Effector CD4-positive, alpha-beta T cell (primary cell): ENCODE data around the gene ABCB6.

Experiments used
- DNase-seq: peaks from one replicate; pipeline ENCODE4 v3.0.0-alpha.2; 2020

ABCB6 gene

DNA sequence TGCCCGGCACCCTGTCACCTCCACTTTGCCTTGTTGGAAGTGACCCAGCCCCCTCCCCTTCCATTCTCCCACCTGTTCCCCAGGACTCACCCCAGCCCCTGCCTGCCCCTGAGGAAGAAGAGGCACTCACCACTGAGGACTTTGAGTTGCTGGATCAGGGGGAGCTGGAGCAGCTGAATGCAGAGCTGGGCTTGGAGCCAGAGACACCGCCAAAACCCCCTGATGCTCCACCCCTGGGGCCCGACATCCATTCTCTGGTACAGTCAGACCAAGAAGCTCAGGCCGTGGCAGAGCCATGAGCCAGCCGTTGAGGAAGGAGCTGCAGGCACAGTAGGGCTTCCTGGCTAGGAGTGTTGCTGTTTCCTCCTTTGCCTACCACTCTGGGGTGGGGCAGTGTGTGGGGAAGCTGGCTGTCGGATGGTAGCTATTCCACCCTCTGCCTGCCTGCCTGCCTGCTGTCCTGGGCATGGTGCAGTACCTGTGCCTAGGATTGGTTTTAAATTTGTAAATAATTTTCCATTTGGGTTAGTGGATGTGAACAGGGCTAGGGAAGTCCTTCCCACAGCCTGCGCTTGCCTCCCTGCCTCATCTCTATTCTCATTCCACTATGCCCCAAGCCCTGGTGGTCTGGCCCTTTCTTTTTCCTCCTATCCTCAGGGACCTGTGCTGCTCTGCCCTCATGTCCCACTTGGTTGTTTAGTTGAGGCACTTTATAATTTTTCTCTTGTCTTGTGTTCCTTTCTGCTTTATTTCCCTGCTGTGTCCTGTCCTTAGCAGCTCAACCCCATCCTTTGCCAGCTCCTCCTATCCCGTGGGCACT lies 36.2 kb downstream of the ABCB6 start:
- no peak for DNase-seq

DNA sequence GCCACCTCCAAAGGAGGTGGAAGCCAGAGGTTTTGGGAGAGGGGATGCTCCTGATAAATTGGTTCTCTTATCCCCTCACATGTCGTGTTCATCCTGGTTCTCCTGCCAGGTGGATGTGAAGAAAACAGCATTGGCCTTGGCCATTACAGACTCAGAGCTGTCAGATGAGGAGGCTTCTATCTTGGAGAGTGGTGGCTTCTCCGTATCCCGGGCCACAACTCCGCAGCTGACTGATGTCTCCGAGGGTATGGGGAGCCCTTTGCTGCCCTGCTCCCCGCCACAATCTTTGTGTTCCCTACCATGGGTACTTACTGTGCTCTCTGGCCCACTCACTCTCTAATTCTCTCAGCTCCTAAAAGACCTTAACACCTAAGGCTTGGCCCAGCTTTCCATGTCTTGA lies 37.2 kb downstream of the ABCB6 start:
- no peak for DNase-seq

- DNase-seq = no peak
These were observed 37.8 kb downstream of the ABCB6 start for GRCh38 chr2:219180961-219181360.

GRCh38 chr2:219179601-219180465 lies 38.9 kb downstream of the ABCB6 start:
- no peak for DNase-seq

- DNase-seq = peak; percentile 28
These were observed 40.2 kb downstream of the ABCB6 start for GRCh38 chr2:219178377-219179175.

- DNase-seq = peak; percentile 75
These were observed 41.0 kb downstream of the ABCB6 start, which contains the start of gene RETREG2 for GRCh38 chr2:219177552-219178376. RETREG2 (plus strand) TSS chr2:219178275; CDS start chr2:219178353, 78 bp downstream.

GRCh38 chr2:219176818-219177551 lies 41.8 kb downstream of the ABCB6 start, which contains the start of gene CNPPD1:
CNPPD1 (minus strand) TSS chr2:219176925; CDS start chr2:219176828, 97 bp downstream.
- DNase-seq = peak; percentile 79

DNA sequence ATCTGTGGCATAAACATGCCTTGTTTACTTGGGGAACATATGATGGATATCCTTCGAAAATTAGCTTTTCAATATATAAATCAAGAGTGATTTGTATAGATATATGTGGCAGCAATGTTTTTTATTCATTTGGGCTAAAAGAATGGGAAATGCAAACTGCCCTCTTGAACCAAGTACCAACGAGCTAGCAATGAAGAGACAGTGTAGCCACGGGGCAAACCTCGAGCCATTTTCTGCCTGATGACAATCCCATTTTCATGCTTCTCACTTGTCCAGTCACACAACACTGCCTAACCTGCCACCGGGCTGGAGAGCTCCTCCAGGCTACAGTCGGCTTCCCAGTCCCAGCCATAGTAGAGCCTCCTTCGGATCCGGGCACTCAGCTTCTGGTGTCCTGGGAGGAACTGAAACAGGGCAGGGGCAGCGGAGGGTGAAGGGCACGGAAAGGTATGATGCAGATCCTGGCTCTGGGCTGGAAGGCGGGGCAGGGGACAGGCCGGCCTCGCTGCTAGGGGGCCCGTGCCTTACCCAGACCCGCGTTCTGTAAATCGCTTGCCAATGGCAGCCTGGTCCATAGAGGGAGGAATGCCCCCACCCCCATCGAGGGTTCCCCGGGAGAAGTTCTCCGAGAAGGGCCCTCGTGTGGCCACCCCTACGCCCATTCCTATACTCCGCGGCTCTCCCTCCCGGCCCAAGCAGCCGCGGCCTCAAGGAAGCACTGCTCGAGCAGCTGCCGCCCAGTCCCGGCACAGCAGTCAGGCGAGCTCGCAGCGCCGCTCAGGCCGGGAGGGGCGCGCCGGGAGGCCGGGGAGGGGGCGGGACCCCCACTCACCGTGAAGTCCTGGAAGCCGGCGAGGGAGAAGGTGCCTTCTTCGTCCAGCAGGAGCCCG lies 42.6 kb downstream of the ABCB6 start:
- DNase-seq = no peak

DNA sequence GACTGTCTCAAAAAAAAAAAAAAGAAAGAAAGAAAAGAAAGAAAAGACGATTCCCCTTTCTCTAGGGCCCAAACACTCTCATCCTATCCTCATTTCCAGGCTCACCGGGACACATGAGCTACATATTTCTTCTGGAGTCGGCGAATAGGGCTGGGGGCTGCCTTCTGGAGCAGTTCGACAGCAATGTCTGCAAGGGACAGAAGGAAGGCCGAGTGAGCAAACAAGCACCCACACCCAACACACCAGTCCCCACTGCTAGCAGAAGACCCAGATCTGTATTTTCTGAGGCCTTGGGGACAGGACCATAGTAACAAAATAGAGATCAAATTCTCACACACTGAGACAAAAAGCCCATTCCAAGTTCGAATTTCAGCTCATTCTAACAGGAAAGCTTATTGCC lies 43.3 kb downstream of the ABCB6 start:
- DNase-seq = no peak

DNA sequence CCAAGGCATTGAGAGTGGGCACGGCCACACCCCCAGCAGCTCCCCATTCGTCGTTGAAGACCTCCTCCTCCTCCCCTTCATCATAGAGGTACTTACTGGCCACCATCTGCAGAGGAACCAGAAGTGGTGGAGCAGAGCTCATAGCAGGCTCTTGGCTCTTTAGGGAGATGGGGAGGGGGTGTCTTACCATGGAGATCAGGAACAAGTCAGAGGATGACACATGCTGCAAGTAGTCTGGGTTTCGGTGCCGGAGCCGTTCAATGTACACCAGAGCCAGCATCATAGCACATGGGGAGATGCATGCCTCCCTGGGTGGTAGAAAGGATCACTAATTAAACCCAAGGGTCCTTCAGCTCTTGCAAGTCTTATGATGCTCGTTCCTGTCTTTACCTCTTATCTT lies 44.0 kb downstream of the ABCB6 start:
- no peak for DNase-seq

GRCh38 chr2:219174146-219174545 lies 44.6 kb downstream of the ABCB6 start:
- no peak for DNase-seq

GRCh38 chr2:219173176-219173575 lies 45.6 kb downstream of the ABCB6 start:
- DNase-seq = no peak

- no peak for DNase-seq
These were observed 46.3 kb downstream of the ABCB6 start for GRCh38 chr2:219172231-219173154.

- no peak for DNase-seq
These were observed 47.5 kb downstream of the ABCB6 start for GRCh38 chr2:219171231-219171651.

DNA sequence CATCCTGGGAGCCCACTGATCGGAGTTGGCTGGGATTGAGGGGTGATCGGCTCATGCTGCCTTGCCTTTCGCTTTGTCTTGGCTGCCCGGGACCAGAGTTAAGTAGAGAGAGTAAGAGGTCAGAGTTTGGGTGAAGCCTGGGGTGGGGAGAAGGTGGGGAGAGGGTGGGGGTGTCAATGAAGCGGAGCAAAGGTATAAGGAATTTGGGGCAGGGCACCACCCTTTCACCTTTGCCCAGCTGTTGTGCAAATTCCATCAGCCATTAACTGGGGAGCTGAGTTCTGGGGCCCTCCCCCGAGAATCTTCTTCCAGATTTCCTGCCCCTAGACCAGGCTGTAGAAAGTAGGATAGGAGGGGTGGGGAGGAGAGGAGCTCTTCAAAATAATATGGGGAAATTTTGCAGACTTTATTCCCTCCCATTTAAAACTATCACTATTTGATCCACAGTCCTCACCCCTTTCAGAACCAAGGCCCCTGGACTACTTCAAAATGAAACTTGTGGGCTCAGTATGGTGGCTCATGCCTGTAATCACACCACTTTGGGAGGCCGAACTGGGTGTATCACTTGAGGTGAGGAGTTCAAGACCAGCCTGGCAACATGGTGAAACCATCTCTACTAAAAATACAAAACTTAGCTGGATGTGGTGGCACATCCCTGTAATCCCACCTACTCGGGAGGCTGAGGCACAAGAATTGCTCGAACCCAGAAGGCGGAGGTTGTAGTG lies 48.7 kb downstream of the ABCB6 start, which contains the start of gene SLC23A3:
Gene SLC23A3, minus strand, starts transcription at position 100 of the 725 bp plus-strand sequence. Its CDS starts 45 bp downstream, at position 55.
- no peak for DNase-seq

DNA sequence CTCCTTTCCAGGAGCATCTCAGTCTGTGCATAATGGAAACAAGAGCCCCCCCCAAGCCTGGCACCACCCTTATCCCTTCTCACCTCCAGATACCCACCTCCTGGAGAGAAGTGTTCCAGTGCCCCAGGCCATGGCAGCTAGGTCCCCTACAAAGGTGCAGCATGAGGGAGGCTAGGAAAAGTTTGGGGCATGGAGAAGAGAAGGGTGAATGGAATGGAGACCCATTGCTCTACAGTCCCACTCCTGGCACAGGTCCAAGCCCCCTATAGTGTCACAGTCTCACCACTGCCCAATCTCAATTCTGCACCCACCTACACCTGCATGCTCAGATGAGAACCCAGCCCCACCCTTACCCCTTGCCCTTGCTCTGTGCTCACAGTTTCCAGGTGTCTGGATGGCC lies 49.8 kb downstream of the ABCB6 start:
- DNase-seq = no peak

DNA sequence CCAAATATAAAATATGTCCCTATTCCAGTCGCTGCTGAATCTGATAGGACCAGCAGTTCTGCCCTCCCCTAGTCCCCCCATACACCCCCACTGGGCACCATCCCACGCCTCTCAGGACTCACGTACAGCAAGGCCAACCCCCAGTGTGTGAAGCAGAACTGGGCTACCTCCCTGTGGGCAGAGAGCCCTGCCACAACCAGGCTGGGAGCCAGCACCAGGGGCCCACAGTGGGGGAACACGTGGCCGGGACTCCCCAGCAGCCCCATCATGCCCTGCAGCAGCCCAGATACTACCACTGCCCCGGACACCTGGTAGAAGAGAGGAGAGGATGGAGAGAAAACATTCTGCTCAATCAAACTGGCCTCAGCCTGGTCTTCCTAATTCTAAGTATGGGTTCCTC lies 50.2 kb downstream of the ABCB6 start:
- no peak for DNase-seq

DNA sequence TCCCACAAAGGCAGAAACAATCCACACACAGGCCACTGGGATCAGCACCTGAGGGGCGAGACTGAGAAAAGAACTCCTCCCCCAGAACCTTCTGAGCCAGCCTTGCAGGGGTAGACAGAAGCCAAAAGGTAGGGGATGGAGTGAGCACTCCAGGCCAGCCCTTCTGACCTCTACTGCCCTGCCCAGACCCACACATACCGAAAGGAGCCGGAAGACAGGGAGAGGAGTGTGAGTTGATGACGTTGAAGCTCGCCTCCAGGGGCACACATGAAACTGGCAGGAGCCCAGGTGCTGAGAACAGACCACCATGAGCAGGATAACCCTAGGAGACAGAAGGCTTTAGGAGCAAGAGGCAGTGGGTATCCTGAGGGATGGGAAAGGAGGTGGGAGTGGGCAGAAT lies 50.8 kb downstream of the ABCB6 start:
- DNase-seq = no peak
